CD4-positive, alpha-beta T cell (primary cell): ENCODE results near the gene PRKN. TPM values are rescaled to one million over a fixed set of nuclear protein-coding genes. Genes with fewer than 3 reads are reported as not detected.

ENCODE experiments used
- ATAC-seq: fragments of 200-7000 bp; cut with Tn5 transposase; one replicate; pipeline ENCODE4 v1.10.0; 2022; ENCODE audit warnings: mild to moderate bottlenecking; ENCODE audit not compliant: poor library complexity
- CTCF ChIA-PET: fragments of 350-600 bp; sonication (Branson Sonifier 250); formaldehyde crosslinking; loops from one replicate; lab custom pipeline; 2021; ENCODE audit warnings: antibody characterized with exemption, inconsistent platforms; lab: Charles Lee
- POLR2A ChIA-PET: fragments of 350-600 bp; sonication (Branson Sonifier 250); formaldehyde crosslinking; loops from one replicate; lab custom pipeline; 2021; ENCODE audit warnings: antibody characterized with exemption, inconsistent platforms; lab: Charles Lee
- DNase-seq, 14 experiments: peaks; one replicate each; pipeline ENCODE4 v3.0.0-alpha.2; 2013 to 2020; ENCODE audit warnings: mixed read lengths in 2 of 14
- H3K27ac ChIP-seq, 2 donors: one replicate each; pipeline versions ENCODE4 v1.5.1 to v1.7.0; 2013; ENCODE audit warnings: low read length in 2 of 2, low read depth in 1 of 2, mild to moderate bottlenecking in 1 of 2
- H3K27me3 ChIP-seq, 2 experiments: 1 replicate in 1 of 2; 2 replicates in 1 of 2; pipeline versions ENCODE4 v1.6.1 to v1.7.0; 2013; ENCODE audit warnings: low read length in 2 of 2, control low read depth in 1 of 2, mild to moderate bottlenecking in 1 of 2, moderate library complexity in 1 of 2; ENCODE audit not compliant: insufficient read depth in 2 of 2, control insufficient read depth in 1 of 2
- H3K36me3 ChIP-seq: one replicate; pipeline ENCODE4 v1.6.1; 2013; ENCODE audit warnings: low read length, control low read depth; ENCODE audit not compliant: insufficient read depth
- H3K4me1 ChIP-seq: one replicate; pipeline ENCODE4 v1.6.1; 2013; ENCODE audit warnings: low read length, control low read depth; ENCODE audit not compliant: insufficient read depth
- H3K4me3 ChIP-seq: one replicate; pipeline ENCODE4 v1.5.1; 2013; ENCODE audit warnings: mild to moderate bottlenecking, low read length, moderate library complexity
- H3K9me3 ChIP-seq, 2 experiments: 1 replicate in 1 of 2; 2 replicates in 1 of 2; pipeline versions ENCODE4 v1.6.1 to v1.7.0; 2013; ENCODE audit warnings: low read length in 2 of 2, mild to moderate bottlenecking in 2 of 2, control low read depth in 1 of 2, moderate library complexity in 1 of 2; ENCODE audit not compliant: control insufficient read depth in 1 of 2, insufficient read depth in 1 of 2
- H3K27ac Mint-ChIP-seq: one replicate; pipeline ENCODE4 v1.8.0; 2020; ENCODE audit warnings: mixed read lengths
- H3K27me3 Mint-ChIP-seq: one replicate; pipeline ENCODE4 v1.8.0; 2021; ENCODE audit warnings: mixed read lengths
- H3K36me3 Mint-ChIP-seq: one replicate; pipeline ENCODE4 v1.8.0; 2021; ENCODE audit warnings: low read depth, mixed read lengths
- H3K4me1 Mint-ChIP-seq: one replicate; pipeline ENCODE4 v1.8.0; 2021; ENCODE audit warnings: low read depth, mixed read lengths
- H3K4me3 Mint-ChIP-seq: one replicate; pipeline ENCODE4 v1.8.0; 2020; ENCODE audit warnings: mild to moderate bottlenecking, mixed read lengths
- H3K9me3 Mint-ChIP-seq: one replicate; pipeline ENCODE4 v1.8.0; 2020; ENCODE audit warnings: mixed read lengths
- intact Hi-C, 2 experiments: fragments of 100-400 bp; cut with DNase I in 1 of 2; cut with micrococcal nuclease in 1 of 2; formaldehyde crosslinking; loops; one replicate each; pipeline versions ENCODE4 v1.15.1 to v1.9.0; 2023 to 2025; cut with DNase I, micrococcal nuclease
- total RNA-seq, 174 experiments: library from RNA in 2 of 174; stranded (reverse) in 2 of 174; gene quantifications; one replicate each; pipeline ENCODE4 v1.2.3 and lab custom pipeline; 2021 to 2026
- TF ChIP-seq, protein P1 (sequence below): fragments of 200-600 bp; IDR thresholded peaks from one replicate; pipeline ENCODE4 v1.8.0; 2022; ENCODE audit warnings: antibody characterized with exemption, mild to moderate bottlenecking

The PRKN gene
- total RNA-seq, 2 experiments from 2014 or later, result 5.2 to 5.4 TPM

DNA sequence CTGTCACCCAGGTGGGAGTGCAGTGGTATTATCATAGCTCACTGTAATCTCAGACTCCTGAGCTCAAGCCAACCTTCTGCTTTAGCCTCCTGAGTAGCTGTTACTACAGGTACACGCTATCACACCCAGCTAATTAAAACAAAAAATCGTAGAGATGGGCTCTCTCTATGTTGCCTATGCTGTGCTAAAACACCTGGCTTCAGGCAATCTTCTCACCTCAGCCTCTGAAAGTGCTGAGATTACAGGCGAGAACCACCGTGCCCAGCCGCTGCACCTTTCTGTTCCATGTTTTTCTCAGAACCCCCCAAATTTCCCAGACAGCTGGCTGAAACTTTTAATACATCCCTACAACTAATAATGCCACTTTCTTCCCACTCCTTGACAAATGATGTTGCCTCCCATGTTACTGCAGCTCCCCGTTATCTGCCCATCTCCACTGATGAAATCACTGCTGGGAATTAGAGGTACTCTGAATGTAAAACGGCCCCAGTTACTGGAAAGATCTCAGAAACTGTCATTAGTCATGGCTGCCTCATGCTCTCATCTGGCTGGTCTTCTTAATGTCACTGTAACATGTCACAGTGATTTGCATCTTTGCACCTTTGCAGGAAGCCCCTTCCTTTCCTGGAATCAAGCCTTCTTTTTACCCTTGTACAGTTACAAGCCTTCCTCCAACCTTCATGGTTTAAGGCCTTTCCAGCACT is 697.5 kb downstream of the PRKN start:
- Mint-ChIP-seq H3K36me3 (peaks cover 14% of the 10 kb centered on the region), H3K9me3 (peaks cover 12% of the 10 kb centered on the region), H3K4me3 (no peak overlapping the region), H3K27me3 (no peaks in the 10 kb centered on the region), H3K27ac (no peak overlapping the region), H3K4me1 (no peaks in the 10 kb centered on the region)
- CTCF ChIA-PET, result no interaction called here
- peaks cover 3 to 10% of the 10 kb centered on the region in 2 experiments for H3K9me3 ChIP-seq
- no peaks in the 10 kb centered on the region for H3K27me3 ChIP-seq
- intact Hi-C loops, result no loop called here
- TF ChIP-seq, protein P1, sequence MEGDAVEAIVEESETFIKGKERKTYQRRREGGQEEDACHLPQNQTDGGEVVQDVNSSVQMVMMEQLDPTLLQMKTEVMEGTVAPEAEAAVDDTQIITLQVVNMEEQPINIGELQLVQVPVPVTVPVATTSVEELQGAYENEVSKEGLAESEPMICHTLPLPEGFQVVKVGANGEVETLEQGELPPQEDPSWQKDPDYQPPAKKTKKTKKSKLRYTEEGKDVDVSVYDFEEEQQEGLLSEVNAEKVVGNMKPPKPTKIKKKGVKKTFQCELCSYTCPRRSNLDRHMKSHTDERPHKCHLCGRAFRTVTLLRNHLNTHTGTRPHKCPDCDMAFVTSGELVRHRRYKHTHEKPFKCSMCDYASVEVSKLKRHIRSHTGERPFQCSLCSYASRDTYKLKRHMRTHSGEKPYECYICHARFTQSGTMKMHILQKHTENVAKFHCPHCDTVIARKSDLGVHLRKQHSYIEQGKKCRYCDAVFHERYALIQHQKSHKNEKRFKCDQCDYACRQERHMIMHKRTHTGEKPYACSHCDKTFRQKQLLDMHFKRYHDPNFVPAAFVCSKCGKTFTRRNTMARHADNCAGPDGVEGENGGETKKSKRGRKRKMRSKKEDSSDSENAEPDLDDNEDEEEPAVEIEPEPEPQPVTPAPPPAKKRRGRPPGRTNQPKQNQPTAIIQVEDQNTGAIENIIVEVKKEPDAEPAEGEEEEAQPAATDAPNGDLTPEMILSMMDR, result no peak
- DNase-seq, result no peak
- ATAC-seq, result no peak
- no peaks in the 10 kb centered on the region for H3K36me3 ChIP-seq
- H3K27ac ChIP-seq, result no peak overlapping the region
- H3K4me1 ChIP-seq, result no peaks in the 10 kb centered on the region
- H3K4me3 ChIP-seq, result no peak overlapping the region
- POLR2A ChIA-PET, result no interaction called here

DNA sequence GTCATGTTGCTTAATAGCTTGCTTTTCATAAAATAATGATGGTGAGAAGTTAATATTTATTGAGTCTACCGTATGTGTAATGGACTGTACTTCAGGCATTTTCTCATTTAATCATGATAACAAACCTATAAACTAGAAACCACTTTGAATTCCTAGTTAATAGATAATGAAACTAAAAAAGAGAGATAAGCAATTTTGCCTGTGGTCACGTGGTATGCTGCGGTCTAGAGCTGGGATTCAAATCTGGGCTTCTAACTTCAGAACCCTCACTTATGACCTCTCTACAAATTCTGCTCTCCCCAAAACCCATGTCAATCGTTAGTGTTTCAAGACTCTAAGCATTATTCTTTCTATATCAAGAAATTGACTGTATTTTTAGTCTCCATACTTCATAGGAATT is 700.7 kb downstream of the PRKN start:
- peaks cover 22% of the 10 kb centered on the region for H3K36me3 Mint-ChIP-seq
- H3K4me3 Mint-ChIP-seq, result no peak overlapping the region
- Histone ChIP-seq H3K27ac (no peak overlapping the region), H3K9me3 (peaks cover 3 to 22% of the 10 kb centered on the region in 2 experiments), H3K4me1 (no peaks in the 10 kb centered on the region), H3K4me3 (no peak overlapping the region), H3K36me3 (no peaks in the 10 kb centered on the region), H3K27me3 (no peaks in the 10 kb centered on the region)
- H3K27me3 Mint-ChIP-seq, result no peaks in the 10 kb centered on the region
- TF ChIP-seq, protein P1, result no peak
- DNase-seq (no peak), ATAC-seq (no peak)
- ChIA-PET POLR2A (no interaction called here), CTCF (interaction anchor here (1.2 kb wide), 2 partner anchors 9 to 19 kb away, joined by 3 to 4 read pairs; no protein-coding TSS in a partner anchor)
- H3K9me3 Mint-ChIP-seq, result peaks cover 18% of the 10 kb centered on the region
- H3K27ac Mint-ChIP-seq, result no peak overlapping the region
- H3K4me1 Mint-ChIP-seq, result no peaks in the 10 kb centered on the region
- intact Hi-C loops, result no loop called here

DNA sequence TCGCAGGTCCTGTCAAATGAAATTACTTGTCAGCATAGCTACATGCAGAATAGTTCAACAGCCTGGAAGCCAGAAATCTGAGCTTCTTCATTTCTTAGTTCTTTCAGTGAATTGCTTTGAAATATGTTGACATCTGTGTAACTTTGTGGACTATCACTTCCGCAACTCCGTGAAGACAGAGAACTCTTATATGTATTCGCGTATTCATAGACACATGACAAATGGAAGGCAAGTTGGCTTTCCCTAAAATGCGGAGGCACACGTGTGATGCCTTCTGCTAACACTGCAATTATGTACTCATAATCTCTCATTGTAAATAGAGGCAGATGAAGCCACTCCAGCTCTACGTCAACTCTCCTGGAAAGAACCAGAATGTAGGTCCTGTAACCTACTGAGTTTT is 701.5 kb downstream of the PRKN start:
- H3K27ac Mint-ChIP-seq, result no peak overlapping the region
- H3K4me1 ChIP-seq, result no peaks in the 10 kb centered on the region
- no peak for ATAC-seq
- H3K9me3 Mint-ChIP-seq, result peaks cover 20% of the 10 kb centered on the region
- H3K4me3 ChIP-seq, result no peak overlapping the region
- no peak for DNase-seq
- H3K4me3 Mint-ChIP-seq, result no peak overlapping the region
- H3K4me1 Mint-ChIP-seq, result no peaks in the 10 kb centered on the region
- H3K36me3 Mint-ChIP-seq, result peaks cover 22% of the 10 kb centered on the region
- no peak overlapping the region for H3K27ac ChIP-seq
- H3K9me3 ChIP-seq, result peaks cover 3 to 22% of the 10 kb centered on the region in 2 experiments
- POLR2A ChIA-PET, result no interaction called here
- intact Hi-C loops, result no loop called here
- H3K27me3 Mint-ChIP-seq, result no peaks in the 10 kb centered on the region
- TF ChIP-seq, protein P1, result no peak
- no peaks in the 10 kb centered on the region for H3K27me3 ChIP-seq
- CTCF ChIA-PET, result interaction anchor here (1.2 kb wide), 1 partner anchor 8 kb away, joined by 4 read pairs; no protein-coding TSS in a partner anchor
- H3K36me3 ChIP-seq, result no peaks in the 10 kb centered on the region
